Stimulated activated CD4-positive, alpha-beta T cell treated with anti-CD3 and anti-CD28 coated beads, Interleukin-4, amount 100 ng/mL, for 24 hours (primary cell): Measurements from ENCODE around the gene FDX2.

Experiments used
- DNase-seq: peaks from one replicate; pipeline ENCODE4 v3.0.0-alpha.2; 2020

The FDX2 gene

DNA sequence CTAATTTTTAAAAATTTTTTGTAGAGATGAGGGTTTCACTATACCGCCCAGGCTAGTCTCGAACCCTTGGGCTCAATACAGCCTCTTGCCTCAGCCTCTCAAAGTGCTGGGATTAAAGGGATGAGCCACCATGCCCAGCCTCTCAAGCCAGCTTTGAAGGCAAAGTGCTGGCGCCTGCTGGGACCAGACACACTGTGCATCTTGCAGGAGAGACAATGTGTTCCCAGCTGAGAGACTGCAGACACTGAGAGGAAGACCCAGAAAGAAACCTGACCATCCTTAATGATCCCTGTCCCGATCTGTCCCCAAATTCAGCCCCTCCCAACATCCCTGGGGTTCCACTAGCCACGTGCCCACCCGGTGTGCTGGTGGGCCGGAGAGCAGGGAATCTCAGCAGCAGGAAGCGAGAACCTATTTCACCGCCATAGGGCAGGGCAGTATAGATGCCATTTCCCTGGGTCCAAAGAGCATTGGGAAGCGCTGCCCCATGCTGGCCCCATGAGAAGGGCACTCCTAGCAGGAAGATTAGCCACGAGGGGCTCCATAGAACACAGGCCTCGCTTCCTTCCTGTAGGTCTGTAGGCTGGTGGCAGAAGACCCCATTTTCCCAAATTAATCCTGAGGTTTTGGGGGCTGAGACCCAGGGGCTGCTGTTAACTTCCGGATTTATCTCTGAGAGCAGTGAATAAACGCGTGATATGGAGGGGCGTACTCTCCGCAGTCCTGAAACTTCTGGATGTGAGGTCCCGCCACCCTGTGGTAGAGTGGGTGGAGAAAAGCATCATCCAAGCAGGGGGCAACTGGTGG, 16.5 kb upstream of the FDX2 start:
- no peak for DNase-seq

DNA sequence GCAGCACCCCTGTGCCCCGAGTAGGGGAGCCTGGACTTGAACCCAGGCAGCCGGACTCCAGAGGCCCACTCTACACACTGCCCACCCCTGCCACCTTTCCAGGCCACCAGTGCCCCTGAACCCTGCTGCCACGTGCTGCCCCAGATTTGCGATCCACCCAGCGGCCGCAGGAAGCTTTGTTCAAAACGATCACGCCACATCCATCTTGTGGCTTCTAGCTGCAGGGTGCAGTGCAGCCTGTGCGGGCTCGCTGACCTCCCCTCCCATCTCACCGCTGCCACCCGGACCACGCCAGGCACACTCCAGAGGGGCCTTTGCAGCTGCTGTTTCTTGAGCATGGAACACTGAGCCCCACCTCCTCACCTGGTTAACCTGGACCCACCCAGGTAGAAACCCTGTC, 13.7 kb upstream of the FDX2 start:
- no peak for DNase-seq

DNA sequence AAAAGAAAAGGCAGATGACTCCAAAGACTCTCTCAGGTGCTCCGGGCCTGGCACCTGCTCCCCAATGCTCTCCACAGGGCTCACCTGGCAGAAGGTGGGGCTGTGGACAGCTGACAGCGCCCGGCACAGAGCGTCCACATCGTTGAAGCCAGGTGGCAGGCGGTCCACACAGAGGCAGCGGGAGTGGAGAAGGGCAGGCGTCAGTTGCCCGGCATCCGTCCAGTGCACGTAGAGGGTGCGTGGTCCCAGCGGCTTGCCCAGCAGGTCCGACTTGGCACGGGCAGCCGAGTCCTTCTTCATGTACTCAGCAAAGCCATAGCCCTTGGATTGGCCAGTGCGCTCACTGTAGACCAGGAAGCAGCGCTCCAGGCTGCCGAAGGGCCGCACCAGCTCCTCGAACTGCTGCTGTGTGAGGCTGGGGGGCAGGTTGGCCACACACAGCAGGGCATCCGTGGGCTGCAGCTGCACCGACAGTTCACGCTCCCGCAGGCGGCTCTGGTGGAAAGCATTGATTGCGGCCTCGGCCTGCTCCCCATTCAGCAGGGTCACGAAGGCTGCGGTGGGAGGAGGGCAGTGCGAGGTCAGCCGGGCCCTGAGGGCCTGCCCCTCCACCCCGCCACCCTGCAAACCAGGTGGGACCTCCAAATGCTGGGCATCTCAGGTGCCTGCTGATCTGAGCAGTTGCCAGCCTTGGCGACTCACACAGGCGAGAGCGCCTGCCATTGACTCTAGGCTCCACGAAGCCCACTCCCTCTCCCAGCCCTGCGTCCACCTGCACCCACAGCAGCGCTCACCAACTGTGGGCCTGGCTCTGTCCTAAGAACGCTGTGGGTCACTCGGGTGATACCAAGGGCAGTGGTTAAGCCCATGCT, 13.0 kb upstream of the FDX2 start:
- DNase-seq, result no peak

DNA sequence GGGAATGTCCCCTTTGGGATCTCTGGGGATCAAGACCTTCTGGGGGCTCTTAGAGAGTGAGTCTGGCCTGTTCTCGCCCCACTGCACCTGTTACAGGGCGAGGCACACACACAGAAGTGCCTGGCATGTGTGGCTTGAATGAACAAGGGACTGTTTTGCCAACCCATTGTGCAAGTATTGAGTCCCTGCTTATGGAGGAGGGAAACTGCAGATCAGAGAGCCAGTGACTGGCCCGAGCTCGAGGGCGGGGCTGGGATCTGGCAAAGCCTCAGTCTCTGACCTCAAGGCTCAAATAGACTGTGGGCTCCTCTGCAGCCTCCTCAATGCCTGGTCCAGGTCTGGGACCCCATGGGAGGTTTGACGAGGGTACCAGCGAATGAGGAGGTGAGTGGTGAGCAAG, 12.0 kb upstream of the FDX2 start:
- DNase-seq, result no peak

DNA sequence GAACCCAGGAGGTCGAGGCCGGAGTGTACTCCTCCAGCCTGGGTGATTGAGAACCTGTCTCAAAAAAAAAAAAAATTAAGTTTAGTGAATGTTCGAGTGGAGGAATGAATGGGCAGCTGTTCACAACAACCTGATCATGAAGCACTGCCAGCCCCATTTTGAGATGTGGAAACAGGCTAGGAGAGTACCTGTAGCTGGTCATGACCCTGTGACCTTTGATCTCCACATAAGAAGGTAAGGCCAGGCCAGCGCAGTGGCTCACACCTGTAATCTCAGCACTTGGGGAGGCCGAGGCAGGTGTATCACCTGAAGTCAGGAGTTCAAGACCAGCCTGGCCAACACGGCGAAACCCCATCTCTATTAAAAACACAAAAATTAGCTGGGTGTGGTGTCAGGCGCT, 9.9 kb upstream of the FDX2 start:
- DNase-seq, result no peak

DNA sequence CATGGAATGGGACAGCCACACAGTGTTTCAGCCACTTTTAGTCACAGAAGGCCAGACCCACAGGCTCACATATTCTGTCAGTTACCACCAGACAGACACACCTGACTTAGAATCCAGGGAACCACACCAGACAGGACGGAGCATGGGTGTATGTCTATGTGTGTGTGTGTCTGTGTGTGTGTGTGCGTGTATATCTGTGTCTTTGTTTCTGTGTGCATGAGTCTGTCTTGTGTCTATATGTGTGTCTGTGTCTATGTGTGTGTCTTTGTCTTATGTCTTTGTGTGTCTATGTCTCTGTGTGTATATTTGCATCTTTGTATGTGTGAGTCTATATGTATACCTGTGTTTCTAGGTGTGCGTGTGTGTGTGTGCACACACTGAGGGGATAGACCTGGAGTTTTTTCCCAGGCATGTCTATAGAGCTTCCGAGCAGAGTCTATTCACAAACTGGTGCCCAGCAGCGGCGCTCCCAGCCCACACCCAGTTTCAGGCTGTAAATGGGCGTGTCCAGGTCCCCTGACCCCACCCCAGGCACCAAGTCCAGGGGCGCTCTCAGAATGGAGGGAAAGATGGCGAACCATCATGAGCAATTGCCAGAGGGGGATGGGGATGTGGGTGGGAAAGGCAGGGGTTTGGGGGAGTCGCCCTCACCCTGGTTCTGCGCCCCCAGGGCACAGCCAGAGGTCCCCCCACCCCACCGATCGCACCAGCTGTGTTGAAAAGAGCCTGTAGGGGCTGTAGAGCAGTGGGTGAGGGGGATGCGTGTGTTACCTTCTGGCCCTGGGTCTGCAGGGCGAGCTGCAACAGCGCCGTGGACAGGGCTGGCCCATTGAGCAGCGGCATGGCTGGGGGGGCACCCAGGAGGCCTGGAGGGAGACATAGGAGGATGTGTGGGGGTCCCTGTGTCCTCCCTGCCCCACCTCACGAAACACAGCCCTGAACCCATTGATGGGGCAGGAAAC, 6.3 kb upstream of the FDX2 start:
- DNase-seq, result no peak

DNA sequence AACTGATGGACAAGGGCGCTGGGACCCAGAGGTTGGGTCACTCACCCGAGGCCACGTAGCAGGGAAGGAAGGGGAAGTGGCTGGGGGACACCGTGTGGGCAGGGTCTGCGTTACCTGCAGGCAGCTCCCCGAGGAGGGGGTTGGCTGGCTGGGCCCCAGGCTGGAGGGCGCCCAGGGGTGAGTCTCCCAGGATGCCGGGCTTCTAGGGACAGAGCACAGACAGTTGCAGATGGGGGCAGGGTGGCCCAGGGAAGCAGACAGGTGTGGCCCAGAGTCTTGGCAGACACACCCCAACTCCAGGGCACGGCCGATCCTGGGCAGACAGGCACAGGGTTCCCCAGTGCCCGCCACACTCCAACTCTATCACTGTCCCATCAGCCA, 5.6 kb upstream of the FDX2 start:
- DNase-seq, result no peak

DNA sequence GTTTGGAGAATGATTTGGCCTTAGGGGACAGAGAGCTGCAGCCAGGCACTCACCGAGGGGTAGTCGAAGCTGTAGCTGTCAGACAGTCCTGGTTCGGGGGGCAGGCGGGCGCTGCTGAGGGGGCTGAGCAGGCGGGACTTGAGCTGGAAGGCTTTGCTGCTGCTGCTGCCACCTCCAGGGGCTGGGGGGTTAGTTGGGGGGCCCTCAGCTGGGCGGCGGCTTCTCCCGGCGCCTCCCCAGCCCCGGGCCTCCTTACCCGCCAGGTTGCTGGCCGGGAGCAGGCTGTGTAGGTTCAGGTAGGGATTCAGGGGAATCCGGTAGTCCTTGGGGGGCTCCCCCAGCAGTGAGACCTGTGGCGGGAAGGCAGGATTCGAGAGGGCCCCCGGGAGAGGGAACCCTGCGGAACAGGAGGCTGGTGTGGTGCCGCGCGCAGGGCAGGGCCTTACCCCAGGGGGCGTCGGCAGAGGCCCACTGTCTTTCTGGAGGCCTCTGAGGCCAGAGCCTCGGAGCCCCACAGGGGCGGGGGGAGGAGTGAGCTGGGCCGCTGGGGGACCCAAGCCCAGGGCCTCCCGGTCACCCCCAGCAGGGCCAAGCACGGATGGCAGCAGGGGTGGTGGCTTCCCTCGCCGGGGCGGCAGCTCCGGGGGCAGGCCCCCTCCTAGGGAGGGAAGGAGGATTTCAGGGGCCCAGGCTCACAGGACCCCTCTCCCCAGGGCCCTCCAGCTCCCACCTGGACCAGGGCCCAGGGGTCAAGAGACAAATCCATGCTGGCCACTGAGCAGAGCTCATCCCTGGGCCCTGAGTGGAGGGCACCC, 5.0 kb upstream of the FDX2 start:
- no peak for DNase-seq

DNA sequence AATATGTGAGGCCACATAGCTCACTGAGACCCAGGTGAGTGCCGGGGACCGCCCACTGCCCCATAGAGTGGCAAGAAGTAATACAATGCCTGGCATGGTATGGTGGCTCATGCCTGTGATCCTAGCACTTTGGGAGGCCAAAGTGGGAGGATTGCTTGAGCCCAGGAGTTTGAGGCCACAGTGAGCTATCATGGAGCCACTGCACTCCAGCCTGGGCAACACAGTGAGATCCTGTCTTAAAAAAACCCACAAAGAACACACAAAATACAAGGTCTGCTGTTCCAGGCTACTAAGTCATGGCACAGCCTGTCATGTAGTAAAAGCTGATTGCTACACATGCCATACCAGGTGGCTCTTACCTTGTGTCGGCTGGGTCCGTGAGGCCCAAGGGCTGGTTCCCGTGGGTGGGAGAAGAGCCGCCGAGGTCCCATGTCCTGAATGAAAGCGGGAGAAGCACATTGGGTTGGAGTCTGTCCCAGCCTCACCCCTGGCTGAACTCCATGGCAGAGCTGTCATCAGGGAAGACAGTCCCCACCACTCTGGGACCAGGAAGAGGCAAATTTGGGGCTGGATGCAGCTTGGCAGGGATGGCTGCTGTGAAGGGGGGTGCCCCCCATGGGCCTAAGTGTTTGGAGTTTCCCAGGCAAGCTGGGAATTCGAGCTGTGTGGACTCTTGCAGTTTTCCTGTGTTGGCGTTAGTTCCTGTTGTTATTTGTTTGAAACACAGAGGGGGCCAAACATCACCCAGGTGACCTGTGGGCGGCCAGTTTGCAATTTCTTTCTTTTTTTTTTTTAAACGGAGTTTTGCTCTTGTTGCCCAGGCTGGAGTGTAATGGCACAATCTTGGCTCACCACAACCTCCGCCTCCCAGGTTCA, 3.2 kb upstream of the FDX2 start:
- DNase-seq, result no peak

DNA sequence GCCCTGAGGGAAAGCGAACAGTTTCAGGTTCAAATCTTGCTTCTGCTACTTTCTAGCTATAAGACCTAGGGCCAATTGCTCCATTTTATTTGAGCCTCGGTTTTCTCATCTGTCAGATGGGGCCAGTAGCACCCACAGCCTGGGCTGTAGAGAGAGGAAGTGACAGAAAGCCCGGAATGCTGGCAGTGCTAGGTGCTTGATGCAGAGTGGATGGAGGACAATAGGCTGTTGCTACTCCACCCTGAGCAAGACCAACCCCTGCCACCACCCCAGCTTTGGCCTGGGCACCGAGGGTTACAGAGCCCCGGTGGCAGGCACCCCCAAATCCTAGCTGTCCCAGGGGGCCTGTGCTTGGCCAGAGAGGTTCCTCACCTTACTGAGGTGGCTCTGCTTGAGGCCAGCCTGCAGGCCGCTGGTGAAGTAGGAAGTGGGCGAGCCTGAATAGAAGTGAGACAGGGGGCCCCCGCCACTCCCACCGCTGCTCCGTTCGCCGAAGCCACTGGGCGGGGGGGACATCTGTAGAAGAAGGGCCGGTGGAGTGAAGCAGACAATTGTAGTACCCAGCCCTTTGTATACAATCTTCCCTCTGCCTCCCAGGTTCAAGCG, 2.1 kb upstream of the FDX2 start:
- DNase-seq, result no peak

DNA sequence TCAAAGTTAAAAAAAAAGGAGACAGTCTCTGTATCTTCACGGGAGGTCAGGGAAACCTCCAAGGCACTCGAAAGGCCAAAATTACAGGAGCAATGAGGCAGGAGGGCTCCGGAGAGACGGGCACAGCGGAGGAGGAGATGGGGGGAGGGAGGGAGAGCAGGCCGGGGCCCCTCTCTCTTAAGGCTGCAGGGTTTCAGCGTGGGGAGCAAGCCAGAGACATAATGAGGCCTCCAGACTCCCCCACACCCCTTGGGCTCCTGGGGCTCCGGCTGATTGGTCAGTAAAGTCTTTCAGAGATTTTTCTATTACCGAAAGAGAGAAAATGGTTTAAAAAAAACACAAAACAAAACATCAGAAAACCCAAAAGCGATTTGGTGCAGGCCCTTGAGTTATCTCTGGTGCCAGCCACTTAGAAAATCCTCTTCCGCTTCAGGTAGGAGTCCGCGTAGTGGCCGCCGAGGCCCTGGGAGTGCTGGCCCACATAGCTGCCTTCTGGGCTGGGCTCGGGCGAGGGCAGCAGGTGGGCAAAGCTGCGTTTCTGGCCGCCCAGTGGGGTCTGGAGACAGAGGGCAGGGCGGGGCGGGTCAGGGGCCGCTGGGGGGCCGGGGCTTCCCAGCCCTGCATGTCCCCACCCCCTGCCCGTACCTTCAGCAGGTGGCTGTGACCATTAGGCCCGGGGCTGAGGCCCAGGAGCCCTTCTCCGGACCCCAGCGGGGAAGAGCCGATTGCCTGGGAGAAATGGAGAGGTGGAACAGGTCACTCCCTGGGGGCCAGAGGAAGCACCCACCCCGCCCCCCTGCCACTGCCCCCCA, 1.4 kb upstream of the FDX2 start:
- DNase-seq, result no peak

DNA sequence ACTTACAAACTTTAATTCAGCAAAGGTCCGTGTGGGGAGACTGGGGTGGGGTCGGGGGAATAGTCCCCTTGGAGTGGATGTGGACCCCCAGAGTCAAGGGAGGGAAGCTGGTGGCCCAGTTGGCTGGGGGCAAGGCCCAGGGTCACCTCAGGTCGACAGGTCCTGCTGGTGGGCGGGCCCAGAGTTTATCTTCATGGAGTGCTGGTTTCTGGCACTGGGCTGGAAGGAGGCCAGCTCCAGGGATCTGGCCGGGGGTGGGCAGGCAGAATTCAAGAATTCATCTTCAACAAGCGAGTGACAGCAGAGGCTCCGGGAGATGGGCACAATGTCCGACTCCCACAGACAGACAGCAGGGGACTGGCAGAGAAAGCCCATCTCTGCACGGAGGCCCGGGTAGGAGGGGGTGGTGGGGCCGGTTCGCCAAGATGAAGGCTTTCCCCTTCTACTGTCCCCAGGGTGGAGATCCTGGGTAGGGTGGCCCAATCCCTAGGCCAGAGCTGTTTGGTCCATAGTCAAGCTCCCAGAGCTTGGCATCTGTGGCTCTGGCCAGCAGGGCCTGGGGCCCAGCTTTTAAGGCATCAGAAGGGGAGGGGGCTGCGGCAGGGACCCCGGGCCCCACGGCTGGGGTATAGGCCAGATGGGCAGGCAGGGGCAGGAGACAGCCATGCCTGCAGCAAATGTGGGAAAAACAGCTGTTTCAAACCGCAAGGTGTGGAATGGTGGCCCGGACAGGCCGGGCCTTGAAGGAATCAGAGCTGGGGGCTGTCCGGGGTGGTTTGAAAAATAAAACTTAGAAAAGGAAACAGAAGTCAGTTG, 622 bp upstream of the FDX2 start:
- DNase-seq, result no peak

DNA sequence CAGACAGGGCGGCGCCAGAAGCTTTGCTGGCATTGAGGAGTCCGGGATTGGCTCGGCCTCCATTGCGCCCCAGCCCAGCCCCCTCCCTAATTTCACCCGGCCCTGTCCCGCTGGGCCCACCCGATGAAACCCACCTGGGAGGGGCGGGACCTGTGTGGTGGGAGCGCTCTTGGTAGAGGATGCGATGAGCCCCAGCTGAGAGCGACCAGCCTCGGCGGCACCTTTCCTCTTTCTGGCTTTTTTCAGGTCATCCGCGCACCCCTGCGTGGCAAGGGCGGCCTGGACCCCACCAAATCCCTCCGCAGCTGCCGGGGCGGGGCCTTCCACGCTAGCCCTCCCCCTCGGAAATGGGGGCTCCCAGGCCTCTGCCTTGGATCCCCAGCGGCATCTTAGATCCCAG, 6.4 kb downstream of the FDX2 start, which contains the start of gene ZGLP1:
ZGLP1 (minus strand) TSS at position 393 of the 400 bp plus-strand sequence.
- no peak for DNase-seq

DNA sequence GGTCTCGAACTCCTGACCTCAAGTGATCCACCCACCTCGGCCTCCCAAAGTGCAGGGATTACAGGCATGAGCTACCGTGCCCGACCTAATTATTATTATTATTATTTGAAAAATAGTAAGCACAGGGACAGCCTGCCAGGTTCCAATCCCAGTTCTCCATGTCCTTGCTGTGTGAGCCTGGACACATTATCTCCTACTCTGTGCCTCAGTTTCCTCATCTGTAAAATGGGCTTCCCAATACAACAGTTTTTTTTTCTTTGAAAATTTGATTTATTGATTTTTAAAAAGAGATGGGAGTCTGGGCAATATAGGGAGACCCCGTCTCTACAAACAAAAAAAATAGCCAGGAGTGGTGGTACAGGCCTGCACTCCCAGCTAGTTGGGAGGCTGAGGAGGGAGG, 9.5 kb downstream of the FDX2 start:
- no peak for DNase-seq

DNA sequence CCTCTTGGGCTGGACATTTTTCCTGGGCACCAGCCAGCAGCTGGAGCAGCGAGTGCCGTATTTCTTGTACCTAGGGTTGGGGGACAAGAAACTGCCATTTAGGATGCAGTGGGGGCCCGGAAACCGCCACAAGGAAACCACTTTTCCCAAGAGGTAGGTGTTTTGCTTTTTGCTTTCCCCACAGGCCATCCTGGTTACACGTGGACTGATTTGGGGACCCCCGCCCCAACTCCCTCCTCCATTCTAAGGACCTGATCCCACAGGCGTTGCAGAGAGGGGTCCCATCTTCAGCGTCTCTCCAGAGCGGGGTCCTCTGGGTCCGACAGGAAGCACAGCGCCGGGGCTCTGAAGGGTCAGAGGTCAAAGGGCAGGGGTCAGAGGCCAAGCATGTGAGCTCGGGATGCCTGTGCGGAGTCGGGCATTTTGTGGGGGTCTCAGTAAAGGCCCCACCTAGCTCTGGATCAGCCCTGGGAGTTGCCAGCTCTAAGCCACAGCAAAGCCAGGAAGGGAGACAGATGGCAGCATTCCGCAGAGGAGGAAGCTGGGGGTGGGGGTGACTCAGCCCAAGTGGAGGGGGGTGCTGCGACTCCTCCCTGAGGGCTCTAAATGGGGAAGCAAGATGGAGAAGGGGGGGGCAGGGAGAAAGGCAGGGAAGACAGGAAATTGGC, 10.5 kb downstream of the FDX2 start:
- no peak for DNase-seq

DNA sequence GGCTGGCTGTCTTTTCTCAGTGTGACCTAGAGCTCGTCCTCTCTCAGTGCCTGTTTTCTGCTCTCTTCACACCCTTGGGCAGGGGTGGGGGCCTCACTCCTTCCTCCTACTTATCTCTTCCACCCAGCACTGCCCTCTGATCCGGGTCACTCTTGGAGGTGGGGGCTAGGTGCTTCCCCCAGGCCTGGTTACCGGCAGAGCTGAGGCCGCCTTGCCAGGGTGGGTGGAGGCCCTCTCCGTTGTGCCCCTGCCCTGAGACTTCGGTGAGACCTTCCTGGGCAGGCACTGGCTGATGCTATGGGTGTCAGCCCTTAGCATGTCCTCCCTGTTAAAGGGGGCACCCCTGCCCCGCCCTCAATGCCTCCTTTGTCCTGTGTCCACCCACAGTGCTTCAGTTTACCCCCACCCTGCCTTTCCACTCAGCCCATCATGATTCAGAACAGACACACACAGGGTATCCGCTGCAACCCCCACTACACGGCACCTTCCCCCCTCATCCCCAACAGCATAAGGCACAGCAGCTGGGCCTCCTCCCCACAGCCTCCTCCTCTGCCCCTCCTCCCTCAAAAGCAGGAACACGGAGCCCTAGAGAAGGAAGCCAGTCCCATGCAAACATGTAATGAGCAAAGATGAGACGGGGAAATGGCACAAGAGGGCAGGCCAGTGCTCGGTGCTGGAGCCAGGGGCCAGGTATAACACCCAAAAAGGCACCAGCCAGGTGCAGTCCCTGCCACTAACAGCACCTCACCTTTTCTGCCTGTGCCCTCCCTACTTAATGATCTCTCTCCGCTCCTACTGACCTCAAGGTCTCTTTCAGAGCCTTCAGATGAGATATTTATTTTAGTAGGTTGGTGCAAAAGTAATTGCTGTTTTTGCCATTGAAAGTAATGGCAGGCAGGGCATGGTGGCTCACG, 16.0 kb downstream of the FDX2 start:
- DNase-seq, result no peak
